H1 (cell line): ENCODE measurements around the gene DCPS. TPM values are rescaled to one million over a fixed set of nuclear protein-coding genes. Genes with fewer than 3 reads are reported as not detected.

Source experiments
- CTCF ChIA-PET: fragments of 300-600 bp; sonication (Branson Sonifier 250); formaldehyde crosslinking; loops from one replicate; lab custom pipeline; 2021; ENCODE audit not compliant: partially characterized antibody; lab: Charles Lee
- POLR2A ChIA-PET: fragments of 300-600 bp; sonication (Branson Sonifier 250); formaldehyde crosslinking; loops from one replicate; lab custom pipeline; 2021; ENCODE audit warnings: inconsistent platforms; ENCODE audit not compliant: partially characterized antibody; lab: Charles Lee
- DNase-seq, 2 experiments: peaks; one replicate each; pipeline versions ENCODE4 v3.0.0 to v3.0.0-alpha.2; 2010 to 2022; ENCODE audit warnings: low spot score in 2 of 2, low read depth in 1 of 2, mixed read lengths in 1 of 2
- FAIRE-seq: peaks from 2 replicates; lab custom pipeline; 2011; peaks lifted over from hg19 to GRCh38; lab: Jason Lieb, UNC
- H2AFZ ChIP-seq: 2 replicates; pipeline ENCODE4 v1.8.1; 2012; ENCODE audit warnings: low read length, inconsistent platforms
- H2AK5ac ChIP-seq: 2 replicates; pipeline ENCODE4 v1.6.1; 2013; ENCODE audit warnings: low read depth, low read length
- H2BK120ac ChIP-seq: replicated peaks from 2 replicates; pipeline ENCODE3; 2013; ENCODE audit warnings: low read depth, low read length, inconsistent platforms
- H2BK12ac ChIP-seq: 2 replicates; pipeline ENCODE4 v1.6.1; 2013; ENCODE audit warnings: low read depth, low read length
- H2BK15ac ChIP-seq: 2 replicates; pipeline ENCODE4 v1.6.1; 2013; ENCODE audit warnings: low read length
- H2BK20ac ChIP-seq: 2 replicates; pipeline ENCODE4 v1.6.1; 2013; ENCODE audit warnings: low read length
- H2BK5ac ChIP-seq: 2 replicates; pipeline ENCODE4 v1.6.1; 2013; ENCODE audit warnings: low read depth, low read length
- H3K14ac ChIP-seq: 2 replicates; pipeline ENCODE4 v1.6.1; 2013; ENCODE audit warnings: inconsistent platforms; ENCODE audit not compliant: insufficient read length
- H3K18ac ChIP-seq: 2 replicates; pipeline ENCODE4 v1.6.1; 2013; ENCODE audit warnings: low read length; ENCODE audit errors: extremely low read depth
- H3K23ac ChIP-seq: 2 replicates; pipeline ENCODE4 v1.6.1; 2013; ENCODE audit warnings: inconsistent platforms; ENCODE audit not compliant: insufficient read length
- H3K23me2 ChIP-seq: 2 replicates; pipeline ENCODE4 v1.6.1; 2013; ENCODE audit warnings: low read depth, low read length
- H3K27ac ChIP-seq: 2 replicates; pipeline ENCODE4 v1.6.1; 2011; ENCODE audit warnings: low read depth, low read length, inconsistent platforms
- H3K27me3 ChIP-seq, 4 experiments: replicated peaks in 1 of 4; 1 replicate in 1 of 4; 2 replicates in 3 of 4; pipeline versions ENCODE4 v1.6.1 to v1.8.1; 2011 to 2013; ENCODE audit warnings: low read length in 3 of 4, mild to moderate bottlenecking in 3 of 4, inconsistent platforms in 2 of 4, mixed read lengths in 2 of 4, moderate library complexity in 1 of 4; ENCODE audit not compliant: control insufficient read depth in 3 of 4, insufficient read depth in 3 of 4; ENCODE audit errors: extremely low read depth in 1 of 4
- H3K36me3 ChIP-seq, 4 experiments: 2 replicates each; pipeline versions ENCODE4 v1.6.1 to v1.8.1; 2011 to 2013; ENCODE audit warnings: mild to moderate bottlenecking in 4 of 4, low read length in 3 of 4, moderate library complexity in 2 of 4, control low read depth in 1 of 4, inconsistent platforms in 1 of 4; ENCODE audit not compliant: insufficient read depth in 4 of 4, control insufficient read depth in 2 of 4
- H3K4ac ChIP-seq: replicated peaks from 2 replicates; pipeline ENCODE3; 2013; ENCODE audit warnings: low read length, low read depth, mixed read lengths, inconsistent platforms; ENCODE audit not compliant: insufficient read length
- H3K4me1 ChIP-seq, 4 experiments: replicated peaks in 1 of 4; 1 replicate in 1 of 4; 2 replicates in 3 of 4; pipeline versions ENCODE4 v1.6.1 to v1.8.1; 2011 to 2013; ENCODE audit warnings: low read length in 3 of 4, inconsistent platforms in 2 of 4, mixed read lengths in 1 of 4; ENCODE audit not compliant: insufficient read depth in 4 of 4, control insufficient read depth in 3 of 4
- H3K4me2 ChIP-seq, 2 experiments: 2 replicates each; pipeline versions ENCODE4 v1.6.1 to v1.8.1; 2011 to 2013; ENCODE audit warnings: low read depth in 2 of 2, low read length in 2 of 2, control low read depth in 1 of 2, inconsistent platforms in 1 of 2, mild to moderate bottlenecking in 1 of 2; ENCODE audit not compliant: insufficient read depth in 1 of 2
- H3K4me3 ChIP-seq, 4 experiments: fragments of 200-600, 300-600 bp in 1 of 4; sonication (generic), shearing (Covaris generic), sonication (Bioruptor Twin) in 1 of 4; 2 replicates each; pipeline versions ENCODE4 v1.5.1 to v1.8.1; 2011 to 2016; ENCODE audit warnings: low read length in 4 of 4, low read depth in 3 of 4, control low read depth in 2 of 4, inconsistent platforms in 2 of 4, mild to moderate bottlenecking in 2 of 4, mixed read lengths in 1 of 4, moderate library complexity in 1 of 4; ENCODE audit not compliant: insufficient read depth in 2 of 4; ENCODE audit errors: extremely low read depth in 1 of 4
- H3K56ac ChIP-seq: replicated peaks from 2 replicates; pipeline ENCODE3; 2013; ENCODE audit warnings: low read depth, mild to moderate bottlenecking, mixed read lengths, low read length, inconsistent platforms; ENCODE audit not compliant: insufficient read length
- H3K79me1 ChIP-seq: 2 replicates; pipeline ENCODE4 v1.6.1; 2013; ENCODE audit warnings: low read depth, low read length, control low read depth
- H3K79me2 ChIP-seq, 2 experiments: 2 replicates each; pipeline versions ENCODE4 v1.6.1 to v1.8.1; 2012 to 2013; ENCODE audit warnings: low read length in 2 of 2, mild to moderate bottlenecking in 2 of 2, inconsistent platforms in 1 of 2; ENCODE audit not compliant: insufficient read depth in 2 of 2, control insufficient read depth in 1 of 2
- H3K9ac ChIP-seq, 4 experiments: replicated peaks in 1 of 4; 1 replicate in 1 of 4; 2 replicates in 3 of 4; pipeline versions ENCODE4 v1.6.1 to v1.8.1; 2011 to 2013; ENCODE audit warnings: low read depth in 3 of 4, low read length in 3 of 4, control low read depth in 2 of 4, mild to moderate bottlenecking in 2 of 4, moderate library complexity in 2 of 4, inconsistent platforms in 1 of 4; ENCODE audit errors: extremely low read depth in 1 of 4
- H3K9me3 ChIP-seq, 2 experiments: 2 replicates each; pipeline versions ENCODE4 v1.6.1 to v1.8.1; 2012 to 2013; ENCODE audit warnings: mild to moderate bottlenecking in 2 of 2, moderate library complexity in 2 of 2, control low read depth in 1 of 2, inconsistent platforms in 1 of 2, low read depth in 1 of 2, low read length in 1 of 2, mixed read lengths in 1 of 2; ENCODE audit not compliant: insufficient read depth in 2 of 2
- H4K20me1 ChIP-seq, 2 experiments: replicated peaks in 1 of 2; 2 replicates each; pipeline versions ENCODE3 to v1.8.1; 2011 to 2013; ENCODE audit warnings: inconsistent platforms in 2 of 2, low read length in 2 of 2, mild to moderate bottlenecking in 1 of 2; ENCODE audit not compliant: insufficient read depth in 2 of 2, control insufficient read depth in 1 of 2
- H4K5ac ChIP-seq: 2 replicates; pipeline ENCODE4 v1.6.1; 2013; ENCODE audit warnings: low read length, low read depth, mixed read lengths, inconsistent platforms; ENCODE audit not compliant: insufficient read length
- H4K8ac ChIP-seq: 2 replicates; pipeline ENCODE4 v1.8.0; 2013; ENCODE audit warnings: mild to moderate bottlenecking, moderate library complexity, low read length, inconsistent platforms; ENCODE audit not compliant: insufficient read depth; ENCODE audit errors: extremely low read depth
- H4K91ac ChIP-seq: replicated peaks from 2 replicates; pipeline ENCODE3; 2013; ENCODE audit warnings: low read length, mixed read lengths, inconsistent platforms; ENCODE audit not compliant: insufficient read length
- CEBPB ChIP-seq: IDR thresholded peaks from 2 replicates; pipeline ENCODE4 v1.6.1; 2012; ENCODE audit warnings: low read depth, low read length
- EGR1 ChIP-seq: IDR thresholded peaks from 2 replicates; pipeline ENCODE4 v1.6.1; 2011; ENCODE audit warnings: low read depth, low read length, borderline replicate concordance
- HDAC2 ChIP-seq, 2 experiments: fragments of 300-600 bp in 1 of 2; sonication (generic) in 1 of 2; IDR thresholded peaks; 2 replicates each; pipeline ENCODE4 v1.6.1; 2011 to 2012; ENCODE audit warnings: low read depth in 2 of 2, low read length in 2 of 2, mild to moderate bottlenecking in 2 of 2, moderate library complexity in 2 of 2, borderline replicate concordance in 1 of 2, inconsistent platforms in 1 of 2
- JUND ChIP-seq: IDR thresholded peaks from 2 replicates; pipeline ENCODE4 v1.6.1; 2011; ENCODE audit warnings: mild to moderate bottlenecking, improper control_type of control experiment, low read length
- KDM4A ChIP-seq: IDR thresholded peaks from one replicate; pipeline ENCODE4 v1.7.1; 2012; ENCODE audit warnings: low read depth, mild to moderate bottlenecking, moderate library complexity, low read length, inconsistent platforms; ENCODE audit not compliant: severe bottlenecking
- RBBP5 ChIP-seq: IDR thresholded peaks from 2 replicates; pipeline ENCODE4 v1.7.1; 2012; ENCODE audit warnings: low read depth, mild to moderate bottlenecking, inconsistent platforms, low read length, moderate library complexity, borderline replicate concordance
- SAP30 ChIP-seq: fragments of 300-600 bp; sonication (generic); IDR thresholded peaks from 2 replicates; pipeline ENCODE4 v1.7.1; 2012; ENCODE audit warnings: low read length, moderate library complexity, mild to moderate bottlenecking, inconsistent platforms; ENCODE audit not compliant: insufficient read depth, insufficient replicate concordance
- TBP ChIP-seq: IDR thresholded peaks from 2 replicates; pipeline ENCODE4 v1.6.1; 2011; ENCODE audit warnings: low read depth, low read length, improper control_type of control experiment
- YY1 ChIP-seq: IDR thresholded peaks from 2 replicates; pipeline ENCODE4 v1.6.1; 2011; ENCODE audit warnings: low read depth, mild to moderate bottlenecking, low read length
- WGBS, 2 experiments: shearing (Covaris generic) in 1 of 2; methylation state at CpG; one replicate each; pipeline versions ENCODE4 v1.1.6 to v1.1.7; 2013 to 2015; ENCODE audit warnings: low lambda C conversion rate in 2 of 2, mixed read lengths in 2 of 2, inconsistent platforms in 1 of 2, low coverage in 1 of 2, missing lambda C conversion rate in 1 of 2; ENCODE audit not compliant: insufficient replicate concordance in 2 of 2, insufficient coverage in 1 of 2, insufficient read length in 1 of 2; ENCODE audit errors: extremely low coverage in 1 of 2, missing lambda C conversion rate in 1 of 2; 5-methylcytosine and 5-hydroxymethylcytosine counted together
- polyA plus RNA-seq, 7 experiments: library from polyadenylated mRNA; depleted of rRNA in 3 of 7; stranded (reverse) in 5 of 7; unstranded in 2 of 7; fragments of >200 nt in 5 of 7; fragments of 200-250 nt in 2 of 7; gene quantifications; 1 replicate in 5 of 7; 2 replicates in 1 of 7; 4 replicates in 1 of 7; pipeline versions ENCODE4 v1.2.1 to v1.2.3, GENCODE V29; 2011 to 2013; ENCODE audit warnings: missing spikeins in 2 of 7, mixed read lengths in 2 of 7
- total RNA-seq: library from RNA; stranded (reverse); fragmentation: NEBNext Ultra II Directional; extraction: Animal tissue kit (Norgen Biotek cat#: 25700); gene quantifications from 2 replicates; pipeline ENCODE4 v1.2.1, GENCODE V29; 2021
- TF ChIP-seq, protein P1 (sequence below): IDR thresholded peaks from 2 replicates; pipeline ENCODE4 v1.6.1; 2011; ENCODE audit warnings: low read depth, mild to moderate bottlenecking, low read length; ENCODE audit not compliant: insufficient read depth

DCPS gene
- total and polyA plus RNA-seq, 2 of the 8 experiments (the other 6 are each of a cell fraction or from before 2014, with no cell fraction given), result 24.6 to 55.2 TPM

DNA sequence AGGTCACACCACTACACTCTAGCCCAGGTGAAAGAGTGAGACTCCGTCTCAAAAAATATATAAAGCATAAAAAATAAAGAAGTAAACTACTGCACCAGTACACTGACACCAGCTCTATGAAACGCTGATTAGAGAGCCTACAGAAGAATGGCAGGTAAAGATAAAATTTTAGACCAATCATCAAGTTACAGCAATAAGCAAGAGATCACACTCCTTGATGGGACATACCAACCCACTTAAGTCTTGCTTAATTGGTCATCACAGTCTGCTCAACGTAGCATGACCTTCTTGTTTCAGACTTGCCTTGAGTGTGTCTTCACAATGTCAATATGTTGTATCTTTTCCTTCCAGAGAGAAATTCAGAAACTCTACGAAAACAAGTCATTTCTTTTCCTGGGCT is 47.6 kb upstream of the DCPS start:
- DNase-seq (no peak), FAIRE-seq (no peak)
- Histone ChIP-seq H3K56ac (no peak overlapping the region), H4K91ac (no peak overlapping the region), H2BK120ac (no peak overlapping the region), H4K20me1 (peaks cover 0 to 3% of the 10 kb centered on the region in 2 experiments), H2BK12ac (no peak overlapping the region), H3K4me3 (no peak overlapping the region), H2BK5ac (no peak overlapping the region), H2AK5ac (no peak overlapping the region), H3K14ac (no peak overlapping the region), H3K4me1 (no peaks in the 10 kb centered on the region), H2AFZ (no peak overlapping the region), H3K79me2 (no peaks in the 10 kb centered on the region), H3K27me3 (no peaks in the 10 kb centered on the region), H3K79me1 (no peaks in the 10 kb centered on the region), H3K9ac (no peak overlapping the region), H3K23me2 (no peaks in the 10 kb centered on the region), H4K5ac (no peak overlapping the region), H3K36me3 (peaks cover 4 to 45% (median 28%) of the 10 kb centered on the region in 4 experiments), H3K4me2 (no peak overlapping the region), H4K8ac (no peak overlapping the region), H3K18ac (no peak overlapping the region), H2BK15ac (no peak overlapping the region), H3K9me3 (no peaks in the 10 kb centered on the region), H3K27ac (no peak overlapping the region), H3K4ac (no peak overlapping the region), H3K23ac (no peak overlapping the region), H2BK20ac (no peak overlapping the region)
- CTCF ChIA-PET, result interaction anchor here (1.3 kb wide), 1 partner anchor 30 kb away, joined by 3 read pairs; no protein-coding TSS in a partner anchor
- 89% methylated on average over 4 of the region's 4 CpGs; no CpG with 5 or more reads in 1 of the 2 experiments for WGBS, 2 experiments
- POLR2A ChIA-PET, result interaction anchor here (0.7 to 2.1 kb wide), 3 partner anchors 9 to 16 kb away, joined by 3 to 7 read pairs (median 4); partner anchors contain the start of gene SRPRA
- TF ChIP-seq, protein P1, sequence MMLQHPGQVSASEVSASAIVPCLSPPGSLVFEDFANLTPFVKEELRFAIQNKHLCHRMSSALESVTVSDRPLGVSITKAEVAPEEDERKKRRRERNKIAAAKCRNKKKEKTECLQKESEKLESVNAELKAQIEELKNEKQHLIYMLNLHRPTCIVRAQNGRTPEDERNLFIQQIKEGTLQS, result no peak
- TF ChIP-seq HDAC2 (IDR thresholded peaks at IDR 0.05; ENCODE audit: borderline replicate concordance in 1 of 2, low read depth in 2 of 2, low read length in 2 of 2), result no peak
- no peak for TF ChIP-seq SAP30
- TF ChIP-seq JUND, result no peak
- TF ChIP-seq YY1, result no peak
- no peak for TF ChIP-seq RBBP5
- TF ChIP-seq TBP, result no peak
- no peak for TF ChIP-seq EGR1
- TF ChIP-seq KDM4A, result no peak
- TF ChIP-seq CEBPB, result no peak
